Measurements from ENCODE around the gene BSPRY. TPM values are rescaled to one million over a fixed set of nuclear protein-coding genes. Genes with fewer than 3 reads are reported as not detected.
A peak's percentile ranks its signal among the peaks of the same experiment; 100 is the strongest.

BSPRY gene
- total and polyA plus RNA-seq, 2 donors (not counting 1 experiment from before 2014, with no cell fraction given) = not detected

GRCh38 chr9:113398796-113399195 lies 49.5 kb downstream of the BSPRY start:
- H3K4me1 ChIP-seq (ENCODE audit: control insufficient read depth, extremely low read depth, insufficient read depth, low read length) = no peaks in the 10 kb centered on the region
- H3K4me2 ChIP-seq (ENCODE audit: extremely low read depth, insufficient read depth, low read length) = peak overlapping the region; percentile 11
- TF ChIP-seq CTCF (conservative IDR thresholded peaks at IDR 0.05 in 1 of 2, IDR thresholded peaks at IDR 0.05 in 1 of 2; ENCODE audit: low read depth in 1 of 2, low read length in 2 of 2) (no peak), EZH2 (IDR thresholded peaks at IDR 0.05; ENCODE audit: low read length, missing control alignments) (no peak)
- no peaks in the 10 kb centered on the region for H4K20me1 ChIP-seq (ENCODE audit: control insufficient read depth, extremely low read depth, insufficient read depth, low read length)
- no peaks in the 10 kb centered on the region for H3K79me2 ChIP-seq (ENCODE audit: control insufficient read depth, insufficient read depth, low read length)
- H3K9me3 ChIP-seq (ENCODE audit: control insufficient read depth, insufficient read depth, low read depth, low read length) = no peaks in the 10 kb centered on the region
- no peak overlapping the region for H3K9ac ChIP-seq (ENCODE audit: insufficient read depth, low read length)
- no peaks in the 10 kb centered on the region for H3K27me3 ChIP-seq (ENCODE audit: control insufficient read depth, insufficient read depth, low read length)
- no peaks in the 10 kb centered on the region for H3K36me3 ChIP-seq (ENCODE audit: control insufficient read depth, insufficient read depth, low read length)
- H3K4me3 ChIP-seq (replicated peaks in 1 of 4; ENCODE audit: control extremely low read depth in 1 of 4, insufficient read depth in 1 of 4, low read depth in 3 of 4, low read length in 4 of 4) = no peak overlapping the region
- H2AFZ ChIP-seq (ENCODE audit: low read length) = no peak overlapping the region
- no peak overlapping the region for H3K27ac ChIP-seq (ENCODE audit: insufficient read depth, low read length)
- peak in 1 of 2 donors; percentile 76 for DNase-seq (ENCODE audit: low read depth in 2 of 2)

- no peaks in the 10 kb centered on the region for H3K36me3 ChIP-seq (ENCODE audit: control insufficient read depth, insufficient read depth, low read length)
- no peak overlapping the region for H3K9ac ChIP-seq (ENCODE audit: insufficient read depth, low read length)
These were observed 50.4 kb downstream of the BSPRY start for GRCh38 chr9:113399646-113400200.

More at GRCh38 chr9:113399646-113400200, 50.4 kb downstream of the BSPRY start:
- Histone ChIP-seq H3K4me3 (replicated peaks in 1 of 4; ENCODE audit: control extremely low read depth in 1 of 4, insufficient read depth in 1 of 4, low read depth in 3 of 4, low read length in 4 of 4) (peak overlapping the region in 1 of 4 experiments; percentile 89), H3K79me2 (ENCODE audit: control insufficient read depth, insufficient read depth, low read length) (no peaks in the 10 kb centered on the region), H3K4me1 (ENCODE audit: control insufficient read depth, extremely low read depth, insufficient read depth, low read length) (no peaks in the 10 kb centered on the region), H3K9me3 (ENCODE audit: control insufficient read depth, insufficient read depth, low read depth, low read length) (no peaks in the 10 kb centered on the region), H3K27ac (ENCODE audit: insufficient read depth, low read length) (no peak overlapping the region), H3K4me2 (ENCODE audit: extremely low read depth, insufficient read depth, low read length) (peak overlapping the region; percentile 72), H3K27me3 (ENCODE audit: control insufficient read depth, insufficient read depth, low read length) (no peaks in the 10 kb centered on the region), H2AFZ (ENCODE audit: low read length) (no peak overlapping the region), H4K20me1 (ENCODE audit: control insufficient read depth, extremely low read depth, insufficient read depth, low read length) (no peaks in the 10 kb centered on the region)
- DNase-seq (ENCODE audit: low read depth in 2 of 2) = no peak
- TF ChIP-seq EZH2 (IDR thresholded peaks at IDR 0.05; ENCODE audit: low read length, missing control alignments) (no peak), CTCF (conservative IDR thresholded peaks at IDR 0.05 in 1 of 2, IDR thresholded peaks at IDR 0.05 in 1 of 2; ENCODE audit: low read depth in 1 of 2, low read length in 2 of 2) (no peak)
